GM18868 (cell line): ENCODE data around the gene ADAMTS4.

Experiments
- ATAC-seq: cut with Tn5 transposase; IDR thresholded peaks from one replicate; pipeline ENCODE4 v1.9.1; 2021; ENCODE audit warnings: mild to moderate bottlenecking, moderate library complexity; ENCODE audit not compliant: unreplicated experiment

ADAMTS4 gene

GRCh38 chr1:161197560-161198193 lies 1.2 kb downstream of the ADAMTS4 start:
- ATAC-seq = no peak

DNA sequence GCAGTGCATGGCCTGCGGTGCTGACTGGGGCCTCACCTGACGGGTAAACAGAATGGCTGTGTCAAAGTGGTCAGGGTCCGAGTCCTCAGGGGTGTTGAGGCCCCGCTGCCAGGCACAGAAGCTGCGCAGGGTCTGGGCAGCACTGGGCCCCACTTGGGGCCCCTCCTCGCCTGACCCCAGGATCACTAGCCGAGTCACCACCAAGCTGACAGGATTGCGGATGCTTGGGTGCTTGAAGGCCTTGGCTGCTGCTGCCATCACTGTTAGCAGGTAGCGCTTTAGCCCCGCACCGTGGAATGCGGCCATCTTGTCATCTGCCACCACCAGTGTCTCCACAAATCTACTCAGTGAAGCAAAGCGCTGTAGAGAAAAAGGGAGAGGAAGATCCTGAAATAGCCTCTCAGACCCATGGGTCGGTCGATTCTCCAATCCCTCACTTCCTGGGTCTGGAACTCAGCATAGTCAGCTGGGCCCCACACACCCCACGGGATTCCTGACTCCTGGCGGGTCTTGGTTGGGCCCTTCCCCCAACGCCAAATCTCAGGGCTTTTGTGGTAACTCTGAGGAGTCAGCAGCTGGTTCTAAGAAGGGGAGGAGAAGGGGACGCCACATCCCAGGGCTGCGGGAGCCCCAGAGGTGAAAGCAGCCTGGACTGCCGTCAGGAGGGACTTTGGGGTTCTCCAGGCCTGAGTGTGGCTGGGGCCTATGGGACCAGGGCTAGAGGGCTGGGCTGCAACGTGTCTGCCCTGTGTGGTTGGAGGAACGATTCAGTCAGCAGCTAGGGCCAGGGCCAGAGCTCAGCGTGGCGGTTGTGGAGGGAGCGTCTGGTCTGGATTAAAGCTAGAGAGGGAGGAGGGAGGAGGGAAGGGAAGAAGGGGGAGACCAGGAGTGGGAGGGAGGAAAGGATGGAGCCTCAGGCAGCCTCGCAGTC lies 2.1 kb downstream of the ADAMTS4 start:
- ATAC-seq = no peak

GRCh38 chr1:161196111-161196510 lies 2.7 kb downstream of the ADAMTS4 start:
- no peak for ATAC-seq

GRCh38 chr1:161195171-161195570 lies 3.7 kb downstream of the ADAMTS4 start:
- ATAC-seq = no peak

DNA sequence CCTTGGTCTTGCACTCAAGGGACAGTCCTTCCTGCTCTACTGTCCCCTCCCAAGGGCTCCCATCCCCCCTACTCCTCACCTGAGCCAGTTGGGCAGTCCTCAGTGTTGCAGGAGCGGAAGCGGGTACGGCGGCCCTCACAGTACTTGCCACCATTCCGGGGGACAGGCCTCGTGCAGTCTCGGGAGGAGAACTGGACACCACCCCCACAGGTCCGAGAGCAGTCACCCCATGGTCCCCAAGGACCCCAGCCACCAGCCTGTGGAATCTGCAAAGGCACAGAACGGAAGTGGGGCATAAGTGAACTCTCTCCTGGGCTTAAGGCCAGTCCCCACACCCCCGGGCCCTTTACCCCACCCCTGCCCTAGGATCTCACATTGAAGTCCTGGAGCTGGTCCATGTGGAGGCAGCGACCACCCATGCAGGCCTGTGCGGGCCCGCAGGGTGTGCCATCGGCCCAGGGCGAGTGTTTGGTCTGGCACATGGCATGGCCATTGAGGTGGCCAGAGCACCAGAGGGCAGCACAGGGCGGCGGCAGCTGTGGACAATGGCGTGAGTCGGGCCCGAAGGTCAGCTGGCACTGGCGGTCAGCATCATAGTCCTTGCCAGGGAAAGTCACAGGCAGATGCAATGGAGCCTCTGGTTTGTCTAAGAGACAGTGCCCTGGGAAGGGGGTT lies 5.2 kb downstream of the ADAMTS4 start:
- ATAC-seq = no peak

GRCh38 chr1:161192476-161193465 lies 6.1 kb downstream of the ADAMTS4 start:
- peak; percentile 68 for ATAC-seq

DNA sequence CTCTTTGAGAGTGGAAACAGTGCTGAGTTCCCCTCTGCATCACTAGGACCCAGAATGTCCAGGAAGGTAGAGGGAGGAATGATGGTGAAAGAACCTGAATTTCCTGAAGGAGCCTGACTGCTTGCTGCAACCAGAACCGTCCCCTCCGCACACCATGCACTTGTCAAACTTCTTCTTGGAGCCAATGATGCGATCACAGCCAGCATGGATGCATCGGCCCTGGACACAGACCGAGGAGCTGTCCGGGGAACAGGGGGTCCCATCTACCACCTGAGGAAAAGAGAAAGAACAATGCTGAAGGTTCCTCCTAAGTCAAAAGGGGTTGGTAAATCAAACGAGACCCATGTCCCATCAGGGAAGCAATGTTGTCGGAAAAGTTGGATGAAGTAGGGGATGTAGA lies 6.9 kb downstream of the ADAMTS4 start:
- ATAC-seq = no peak

GRCh38 chr1:161190962-161191521 lies 7.8 kb downstream of the ADAMTS4 start:
- ATAC-seq = no peak

GRCh38 chr1:161189036-161189435 lies 9.8 kb downstream of the ADAMTS4 start:
- no peak for ATAC-seq

- ATAC-seq = no peak
These were observed 10.5 kb downstream of the ADAMTS4 start for GRCh38 chr1:161188381-161188780.

DNA sequence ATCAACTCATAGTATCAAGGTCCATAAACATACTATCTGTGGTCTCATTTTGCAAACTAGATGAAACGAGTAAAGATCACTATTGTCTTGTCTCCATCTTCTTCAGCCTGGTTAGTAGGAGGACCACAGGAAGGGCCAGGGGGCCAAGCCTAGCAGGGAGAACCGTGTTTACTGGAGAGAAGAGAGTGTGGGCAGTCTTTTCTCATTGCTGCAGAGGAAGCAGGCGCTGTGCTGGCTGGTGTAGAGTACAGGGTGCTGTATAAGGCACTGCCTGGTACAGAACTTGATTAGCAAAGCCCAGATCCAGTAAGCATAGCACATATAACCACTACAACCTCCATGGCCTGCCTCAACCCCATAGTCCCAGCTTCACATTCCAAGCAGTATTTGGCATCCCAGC lies 11.5 kb downstream of the ADAMTS4 start:
- no peak for ATAC-seq

DNA sequence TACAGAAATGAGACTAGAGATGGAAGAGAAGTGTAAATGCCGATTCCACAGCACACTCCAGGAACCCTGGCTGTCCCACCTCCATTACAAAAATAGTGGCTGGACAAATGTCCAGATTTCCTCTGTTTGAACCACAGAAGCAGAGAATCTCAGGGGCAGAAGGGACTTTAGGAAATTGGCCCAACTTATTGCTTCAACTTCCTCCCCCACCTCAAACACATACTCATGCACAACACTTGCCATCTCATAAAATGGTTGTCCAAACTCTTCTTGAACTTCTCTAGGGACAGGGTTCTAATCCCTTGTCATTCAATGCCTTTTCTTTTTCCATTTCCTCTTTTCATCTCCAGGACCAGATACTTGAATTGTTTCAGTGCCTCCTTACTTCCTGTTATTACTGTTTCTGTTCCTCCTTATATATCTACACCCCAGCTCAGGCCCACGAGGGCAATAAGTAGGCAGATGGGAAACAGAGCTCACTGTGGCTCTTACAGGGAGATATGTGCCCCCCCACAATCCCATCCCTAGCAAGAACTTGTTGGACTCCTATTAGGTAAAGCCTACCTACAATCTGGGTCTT lies 13.0 kb downstream of the ADAMTS4 start:
- ATAC-seq = peak; percentile 31

DNA sequence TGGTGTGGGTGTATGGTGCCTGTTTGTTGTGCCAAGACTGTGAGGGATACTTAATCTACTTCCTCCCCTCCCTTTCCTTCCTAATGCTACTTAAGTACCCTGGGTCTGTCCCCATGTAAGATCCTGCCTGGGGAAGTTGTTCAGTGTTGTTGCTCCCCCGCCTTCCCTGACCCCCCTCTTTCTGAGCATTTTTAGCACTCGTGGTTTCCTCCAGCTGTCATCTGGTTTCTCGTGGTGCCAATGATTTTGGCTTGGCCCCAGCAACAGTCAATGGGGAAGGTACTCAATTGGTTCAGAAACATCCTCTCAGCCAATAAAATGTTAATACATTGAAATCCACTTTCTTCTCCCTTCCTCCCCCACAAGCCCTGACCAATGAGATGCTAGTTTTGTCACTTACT lies 13.6 kb downstream of the ADAMTS4 start:
- peak; percentile 64 for ATAC-seq

GRCh38 chr1:161182214-161182613 lies 16.6 kb downstream of the ADAMTS4 start:
- peak; percentile 31 for ATAC-seq

DNA sequence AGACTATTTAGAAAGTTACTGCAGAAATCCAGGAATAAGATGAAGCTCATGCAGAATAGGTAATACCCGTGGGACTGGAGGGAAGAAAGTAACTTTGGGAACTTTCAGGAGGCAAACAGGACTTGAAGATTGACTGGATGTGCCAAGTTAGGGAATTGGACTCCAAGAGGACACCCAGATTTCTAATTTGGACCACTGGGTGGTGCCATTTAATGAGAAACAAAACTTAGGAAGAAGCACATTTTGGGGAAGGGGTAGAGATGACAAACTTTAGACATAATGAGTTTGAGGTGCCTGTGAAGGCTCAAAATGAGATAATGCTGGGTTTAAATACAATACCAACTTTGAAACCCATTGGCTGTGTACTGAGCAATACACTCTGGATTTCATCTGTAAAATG lies 18.2 kb downstream of the ADAMTS4 start:
- ATAC-seq = no peak

DNA sequence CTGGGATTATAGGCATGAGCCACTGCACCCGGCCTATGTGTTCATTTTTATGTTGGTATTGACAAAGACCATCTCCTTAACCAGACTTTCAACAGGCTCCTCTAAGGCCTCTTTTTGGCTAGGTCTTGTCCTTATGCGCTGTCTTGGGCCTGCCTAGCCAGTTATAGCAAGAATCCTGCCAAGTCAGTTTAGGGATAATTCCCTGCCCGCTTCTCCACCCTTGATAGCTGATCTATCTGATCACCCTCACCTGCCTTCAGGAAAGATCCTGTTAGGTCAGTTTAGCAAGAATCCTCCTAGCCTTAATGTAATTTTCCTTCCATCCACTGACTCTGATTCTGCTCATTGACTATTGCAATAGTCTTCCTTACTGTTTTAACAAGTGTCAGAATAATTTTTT lies 19.2 kb downstream of the ADAMTS4 start:
- no peak for ATAC-seq

DNA sequence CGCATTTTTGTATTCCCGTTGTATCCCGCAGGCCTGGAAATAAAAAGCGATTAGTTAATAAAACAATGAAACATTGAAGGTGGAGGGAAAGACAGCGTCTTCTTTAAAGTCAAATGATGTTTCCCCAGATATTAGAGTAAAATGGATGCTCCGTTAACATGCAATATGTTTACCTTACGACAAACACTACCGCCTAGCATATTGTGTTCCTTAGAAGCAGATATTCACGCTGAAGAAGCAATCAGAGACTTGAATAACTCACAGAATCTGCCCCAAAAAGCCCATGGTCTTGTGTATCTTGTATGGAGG lies 21.0 kb downstream of the ADAMTS4 start:
- ATAC-seq = no peak

DNA sequence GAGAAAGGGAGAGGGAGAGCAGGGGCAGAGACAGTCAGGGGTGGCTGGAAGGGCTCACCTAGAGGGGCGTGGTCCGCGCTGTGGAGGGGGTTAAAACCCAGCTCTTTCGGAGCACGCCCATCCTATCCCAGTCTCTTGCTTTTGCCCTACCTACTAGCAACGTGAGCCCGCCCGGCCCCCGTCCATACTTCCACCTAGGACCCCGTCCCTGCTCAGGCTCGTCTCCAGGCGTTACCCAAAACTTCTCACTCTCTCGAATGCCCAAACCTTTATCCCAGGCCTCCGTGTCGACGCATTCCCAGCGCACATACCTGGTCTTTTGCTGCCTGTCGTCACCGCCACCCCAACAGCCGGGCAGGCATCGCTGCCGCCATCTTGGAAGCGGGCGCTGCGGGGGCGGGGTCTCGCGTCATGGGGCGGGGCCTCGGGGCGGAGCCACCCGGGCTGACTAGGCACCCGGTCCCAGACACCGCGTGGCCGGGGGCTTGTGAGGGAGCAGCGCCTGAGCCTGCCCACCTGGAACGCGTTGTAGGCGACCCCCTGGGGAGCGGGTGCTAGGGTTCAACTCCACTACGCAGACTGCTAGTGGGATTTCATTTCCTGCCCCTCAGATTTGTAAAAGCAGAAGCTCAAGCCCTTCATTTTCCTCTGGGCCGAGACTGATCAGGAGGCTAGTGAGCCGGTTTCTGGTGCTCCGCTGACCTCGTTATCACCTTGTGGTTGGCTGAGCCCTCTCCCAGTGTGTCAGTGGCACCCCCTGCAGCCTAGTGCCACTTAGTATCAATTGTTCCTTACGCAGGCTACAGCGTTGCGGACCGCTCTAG lies 21.5 kb downstream of the ADAMTS4 start, which contains the start of gene B4GALT3:
Gene B4GALT3, minus strand, starts transcription at position 396 of the 824 bp plus-strand sequence. CDS start 1,447 bp downstream, outside the sequence.
- ATAC-seq = peak; percentile 89
